ENCODE results near the gene DLG1.
A peak's percentile ranks its signal among the peaks of the same experiment; 100 is the strongest.

The DLG1 gene
- total RNA-seq: 118 to 133 reads per million in 2 donors

DNA sequence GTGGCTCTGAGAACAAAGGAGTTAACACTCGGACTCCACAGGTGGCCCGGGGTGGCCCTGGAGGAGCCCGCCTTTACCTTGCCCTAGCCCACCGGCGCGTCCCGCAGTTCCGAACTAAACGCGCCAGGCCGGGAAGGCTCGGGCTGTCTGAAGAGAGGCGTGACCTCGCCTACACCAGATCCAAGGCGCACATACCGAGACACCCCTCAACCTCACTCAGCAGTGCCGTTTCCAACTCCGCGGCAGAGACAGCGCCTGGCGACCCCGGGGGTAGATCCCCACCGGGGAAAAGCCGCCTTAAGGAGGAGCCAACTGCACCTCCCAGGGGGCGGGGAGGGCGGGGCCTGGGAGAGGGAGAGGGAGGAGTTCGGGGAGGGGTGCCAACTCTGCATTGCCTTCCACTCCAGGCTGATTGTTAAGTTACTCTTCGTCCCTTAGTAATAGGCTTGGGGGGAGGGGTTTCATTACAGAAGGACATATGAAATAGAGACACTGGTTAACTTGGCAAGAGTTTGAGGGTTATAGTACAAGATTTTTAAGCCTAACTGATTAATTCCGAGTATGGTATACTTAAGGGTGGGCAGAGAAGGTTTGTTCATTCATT is at the start of gene DLG1:
Gene DLG1, minus strand, starts transcription at position 272 of the 604 bp plus-strand sequence. CDS start 1,408 bp downstream, outside the sequence.
- peak; percentile 61 for DNase-seq

DNA sequence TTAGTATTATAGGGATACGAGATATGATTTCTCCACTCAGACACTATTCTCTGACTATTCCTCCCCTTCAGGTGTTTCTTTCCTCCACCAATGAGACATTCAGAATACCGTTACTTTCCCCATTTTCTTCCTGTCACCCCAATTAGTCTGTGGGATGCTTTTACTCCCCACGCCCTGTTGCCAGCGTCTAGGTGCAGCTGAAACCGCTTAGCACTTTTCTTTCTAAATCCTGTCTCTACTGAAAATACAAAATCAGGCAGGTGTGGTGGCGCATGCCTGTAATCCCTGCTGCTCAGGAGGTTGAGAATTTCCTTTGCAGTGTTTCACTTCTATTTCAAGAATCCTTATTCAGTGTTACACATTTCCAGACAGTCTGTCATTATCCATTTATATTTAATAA is 49.6 kb upstream of the DLG1 start:
- DNase-seq: no peak

DNA sequence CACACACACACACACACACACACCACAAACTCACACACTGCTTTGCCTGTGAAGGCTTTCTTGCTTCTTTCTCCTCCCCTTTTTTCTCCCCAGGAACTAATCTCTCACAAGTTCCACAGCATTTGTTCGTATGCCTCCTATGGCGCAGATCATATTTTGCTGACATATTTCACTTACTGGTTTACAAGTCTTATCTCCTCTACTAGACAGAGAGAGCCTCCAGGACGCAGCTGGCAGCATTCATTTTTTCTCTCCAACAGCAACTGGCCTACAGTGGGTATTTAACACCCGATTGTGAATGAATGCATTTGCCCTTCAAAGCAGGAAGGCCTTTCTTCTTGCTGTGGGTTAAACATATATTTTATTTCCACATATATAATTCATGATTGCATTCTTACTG is 47.0 kb upstream of the DLG1 start:
- DNase-seq: no peak

DNA sequence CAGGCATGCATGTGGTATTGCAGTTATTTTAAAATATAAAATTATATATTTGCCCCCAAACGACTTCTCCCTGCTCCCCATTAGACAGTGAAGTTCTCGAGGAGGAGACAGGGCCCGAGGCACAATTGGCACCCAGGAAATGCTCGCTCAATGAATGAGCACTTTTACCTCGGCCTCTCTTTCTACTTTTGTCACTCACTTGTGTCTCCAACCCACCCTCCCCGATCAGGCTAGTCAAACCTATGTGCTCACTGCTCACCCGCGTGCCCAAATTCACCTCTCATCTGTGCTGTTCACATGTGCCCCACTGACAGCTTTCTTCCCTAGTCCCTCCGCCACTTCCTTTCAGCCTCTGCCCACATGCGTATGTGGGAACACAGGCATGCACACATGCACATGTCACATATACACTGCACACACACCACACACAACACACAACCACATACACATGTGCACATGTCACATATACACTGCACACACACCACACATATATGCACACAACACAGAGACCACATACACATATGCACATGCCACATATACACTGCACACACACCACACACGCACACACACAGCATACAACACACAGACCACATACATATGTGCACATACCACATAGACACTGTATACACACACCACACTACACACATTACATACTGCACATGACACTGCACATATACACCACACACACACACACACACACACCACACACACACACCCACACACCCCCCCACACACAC is 46.3 kb upstream of the DLG1 start:
- no peak for DNase-seq

DNA sequence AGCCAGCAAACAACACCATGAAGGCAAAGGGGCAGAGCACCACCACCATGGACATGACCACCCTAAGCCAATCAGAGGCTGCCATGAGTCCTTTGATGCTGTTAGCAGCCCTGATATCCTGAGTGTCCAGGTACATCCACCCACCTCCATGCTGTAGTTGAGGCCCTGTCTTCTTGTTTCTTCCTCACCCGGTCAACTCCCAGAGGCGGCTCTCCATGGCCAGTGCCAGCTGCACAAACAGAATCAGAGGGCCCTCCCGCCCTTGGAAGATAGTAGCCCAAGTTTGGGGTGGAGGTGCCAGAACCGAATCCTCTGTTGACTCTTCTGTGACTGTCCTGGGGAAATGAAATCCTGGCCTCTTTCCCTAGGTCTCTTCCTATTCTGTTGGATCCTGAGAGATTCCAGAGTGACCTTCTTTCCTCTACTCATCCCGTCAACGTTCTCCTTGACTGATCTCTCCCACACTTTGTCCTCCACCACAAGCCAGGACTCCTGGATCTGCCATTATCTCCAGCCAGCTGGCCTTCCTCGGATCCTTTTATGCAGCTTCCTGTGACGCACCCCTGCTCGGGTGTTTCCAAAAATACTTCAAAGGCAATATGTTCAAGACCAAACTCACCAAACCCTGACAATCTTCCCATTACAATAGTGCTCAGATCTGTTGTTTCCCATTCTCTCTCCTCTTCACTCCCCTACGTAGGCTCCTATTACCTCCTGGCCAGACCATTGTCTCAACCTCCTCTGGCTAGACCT is 45.4 kb upstream of the DLG1 start:
- no peak for DNase-seq

DNA sequence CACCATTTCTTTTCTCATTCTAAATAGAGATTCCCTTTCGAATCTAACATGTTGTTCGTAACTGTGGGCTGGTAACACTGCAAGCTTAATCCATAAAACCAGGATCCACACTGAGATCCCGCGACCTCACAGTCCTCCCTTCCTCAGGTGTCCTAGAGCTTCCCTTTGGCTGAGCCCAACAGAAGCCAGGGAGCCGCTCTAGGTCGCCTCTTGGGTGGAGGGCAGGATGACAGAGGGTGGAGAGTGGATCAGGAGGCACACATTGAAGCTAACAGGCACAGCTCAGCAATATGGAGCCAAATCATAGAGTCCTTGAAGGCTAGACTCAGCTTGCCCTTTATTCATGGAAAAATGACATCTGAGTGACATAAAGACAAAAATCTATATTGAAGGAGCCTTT is 44.7 kb upstream of the DLG1 start:
- DNase-seq: no peak

DNA sequence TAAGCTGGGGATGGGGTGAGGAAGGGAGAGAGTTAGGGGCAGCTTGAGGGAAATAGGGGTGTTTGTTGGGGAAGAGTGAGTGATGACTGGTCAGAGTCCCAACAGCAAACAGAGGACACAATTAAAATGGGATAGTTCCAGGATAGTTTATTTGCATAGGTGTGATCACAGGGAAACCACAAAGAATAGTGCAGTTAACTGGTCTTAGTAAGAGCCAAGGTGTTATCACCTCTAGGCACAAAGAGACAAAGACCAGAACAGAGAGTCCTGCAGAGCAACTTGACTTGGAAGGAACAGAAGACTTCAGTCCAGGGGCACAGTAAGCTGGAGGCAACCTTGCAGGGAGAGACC is 42.1 kb upstream of the DLG1 start:
- no peak for DNase-seq

DNA sequence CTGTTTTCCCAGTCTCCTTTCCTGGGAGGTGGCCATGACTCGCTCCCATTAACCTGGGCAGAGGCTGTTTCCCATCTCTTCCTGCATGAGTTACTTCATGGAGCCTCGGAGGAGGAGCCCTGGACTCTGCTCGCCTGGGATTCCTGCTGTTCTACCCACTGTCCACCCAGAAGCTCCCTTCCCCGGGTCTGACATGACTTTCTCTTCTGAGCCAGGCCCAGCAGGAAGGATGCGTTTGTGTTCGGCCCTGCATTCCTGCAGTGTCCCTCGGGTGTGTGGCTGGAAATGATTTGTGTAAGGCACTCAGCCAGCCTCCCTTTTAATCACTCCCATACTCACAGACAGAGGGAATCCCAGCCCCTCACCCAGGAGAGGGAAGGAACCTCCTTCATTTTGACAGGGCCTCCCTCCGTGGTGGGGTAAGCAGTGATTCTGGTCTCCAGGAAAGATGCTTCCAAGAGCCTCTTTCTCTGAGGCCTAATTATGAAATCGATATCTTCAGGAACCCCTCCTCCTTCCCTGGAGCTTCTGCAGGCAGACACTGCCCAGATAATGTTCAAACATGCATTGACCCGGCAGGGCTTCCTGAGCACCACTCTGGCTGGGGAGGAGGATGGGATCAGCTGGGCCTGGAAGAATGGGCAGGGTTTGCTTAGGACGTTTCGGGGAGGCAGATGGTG is 41.6 kb upstream of the DLG1 start:
- no peak for DNase-seq

DNA sequence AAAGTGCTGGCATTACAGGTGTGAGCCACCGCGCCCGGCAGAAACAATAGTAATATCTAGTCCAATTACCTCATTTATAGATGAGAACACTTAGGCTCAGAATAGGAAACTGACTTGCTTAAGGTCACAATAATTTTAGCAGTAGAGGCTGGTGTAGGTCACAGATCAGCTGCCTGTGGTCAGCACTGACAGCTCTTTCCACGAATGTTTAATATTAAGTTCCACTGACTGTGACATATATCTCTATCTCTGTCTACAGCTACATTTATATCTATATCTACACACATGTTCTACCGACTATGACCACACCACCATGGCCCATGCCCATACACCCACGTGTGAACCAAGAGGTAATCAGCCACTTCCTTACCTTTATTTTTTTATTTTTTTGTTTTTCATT is 40.2 kb upstream of the DLG1 start:
- DNase-seq: no peak

DNA sequence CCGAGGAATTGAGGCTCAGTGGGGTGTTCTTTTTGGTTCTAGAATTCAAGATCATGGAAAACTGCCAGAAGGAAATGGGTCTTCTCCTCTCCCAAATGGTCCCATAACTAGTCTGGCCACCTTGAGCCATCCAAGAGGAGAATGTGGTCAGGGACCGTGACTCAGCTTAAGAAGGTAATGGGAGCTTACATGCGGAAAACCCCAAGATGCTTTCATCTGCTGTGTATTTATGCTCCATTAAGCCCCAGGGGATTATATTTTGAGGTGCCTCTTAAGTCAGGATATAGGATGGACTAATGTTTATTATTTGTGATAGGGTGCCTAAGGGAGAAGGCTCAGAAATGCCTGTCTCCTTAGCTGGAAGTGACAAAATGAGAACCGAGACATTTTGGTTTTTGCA is 39.2 kb upstream of the DLG1 start:
- no peak for DNase-seq

DNA sequence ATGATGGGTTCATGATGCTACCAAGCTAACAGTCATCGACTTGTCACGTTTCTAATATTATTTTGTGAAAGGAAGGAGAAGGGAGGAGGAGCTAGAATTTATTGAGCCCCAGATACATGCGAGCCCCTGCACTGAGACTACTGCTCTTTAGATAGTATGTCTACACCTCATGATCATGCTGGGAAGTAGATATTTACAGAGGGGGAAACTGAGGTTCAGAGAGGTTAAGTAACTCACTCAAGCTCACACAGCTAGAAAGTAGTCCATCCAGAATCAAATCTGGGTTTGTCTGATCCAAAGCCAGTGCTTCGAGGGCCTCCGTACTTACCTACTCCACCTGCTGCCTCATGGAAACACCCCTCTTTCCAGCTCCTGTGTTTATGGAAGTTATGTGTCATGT is 38.8 kb upstream of the DLG1 start:
- no peak for DNase-seq

DNA sequence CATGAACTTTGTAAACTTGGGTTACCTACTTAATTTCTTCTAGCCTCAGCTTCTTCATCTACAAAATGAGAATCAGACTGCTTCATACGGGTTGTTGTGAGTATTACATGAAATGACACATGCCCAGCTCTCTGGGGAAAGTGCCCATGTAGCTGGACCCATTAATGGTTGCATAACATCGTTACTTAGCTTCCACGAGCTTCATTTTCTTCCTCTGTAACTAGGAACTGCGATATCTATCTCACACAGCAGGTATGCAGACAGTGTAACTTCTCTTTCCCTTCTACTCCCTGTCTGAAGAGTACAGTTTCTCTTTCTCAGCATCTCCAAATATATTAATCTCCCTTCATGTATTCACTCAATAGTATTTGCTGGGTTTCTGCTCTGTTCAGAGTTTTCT is 37.9 kb upstream of the DLG1 start:
- no peak for DNase-seq

DNA sequence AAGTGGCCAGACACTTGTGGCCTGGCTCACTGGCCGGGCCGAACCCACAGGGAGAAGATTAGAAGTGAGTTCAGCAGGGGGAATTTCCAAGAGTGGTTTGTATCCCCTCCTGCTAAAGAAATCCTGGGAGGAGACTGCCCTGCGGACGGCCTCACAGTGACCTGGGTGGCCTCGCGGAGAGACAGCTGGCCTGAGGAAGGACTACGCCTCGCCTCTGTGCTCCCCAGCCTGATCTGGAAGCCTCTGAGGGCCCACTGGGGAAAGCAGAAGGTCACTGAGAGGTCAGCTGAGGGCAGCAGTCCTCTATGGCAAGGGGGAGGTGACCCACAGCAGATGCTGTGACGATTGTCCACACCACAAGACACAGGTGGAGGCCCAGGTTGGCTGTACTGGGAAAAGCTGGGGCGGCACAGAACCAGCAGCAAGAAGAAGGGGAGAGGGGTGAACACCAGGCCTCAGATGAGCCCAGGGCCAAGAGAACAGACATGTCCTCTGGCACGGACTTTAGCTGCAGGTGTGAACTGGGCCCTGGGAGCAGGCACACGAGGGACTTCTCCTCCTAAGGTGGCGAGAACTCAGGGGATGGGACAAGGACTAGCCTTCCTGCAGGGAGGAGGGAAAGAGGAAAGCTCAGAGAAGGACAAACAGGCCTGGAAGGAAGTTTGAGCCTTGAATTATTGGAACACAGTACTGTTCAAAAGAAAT is 37.2 kb upstream of the DLG1 start:
- DNase-seq: no peak

DNA sequence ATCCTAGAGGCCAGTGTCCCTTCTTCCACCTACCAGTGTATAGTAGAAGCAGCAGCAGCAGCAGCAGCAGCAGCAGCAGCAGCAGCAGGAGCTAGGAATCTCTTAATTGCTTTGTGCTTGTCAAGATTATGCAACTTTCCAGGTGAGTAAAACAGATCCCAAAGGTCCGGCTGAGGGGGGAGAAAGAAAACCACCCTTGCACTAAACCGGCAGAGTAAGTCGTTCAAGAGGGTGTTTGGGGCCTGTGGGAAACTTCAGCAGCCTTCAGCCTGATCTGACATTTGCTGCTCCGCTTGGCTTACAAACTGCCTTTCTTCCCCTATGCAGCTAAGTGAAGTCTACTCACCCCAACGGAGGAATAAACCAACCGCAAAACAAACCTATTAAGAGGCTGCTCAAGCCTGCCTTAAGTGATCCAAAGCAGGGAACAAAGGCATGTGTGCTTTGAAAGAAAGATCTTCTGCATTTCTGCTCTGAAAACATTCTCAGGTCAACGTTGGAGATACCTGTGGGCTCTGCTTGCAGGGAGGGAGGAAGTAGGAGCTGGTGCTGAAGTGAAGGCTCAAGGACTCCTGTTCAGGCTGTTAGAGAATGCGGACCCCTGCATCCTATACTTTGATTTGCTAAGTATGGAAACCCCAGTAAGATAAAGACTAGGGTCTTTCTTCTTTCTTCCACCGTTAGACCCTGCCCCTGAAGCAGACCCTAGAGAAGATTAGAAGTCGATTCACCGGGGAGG is 35.7 kb upstream of the DLG1 start:
- no peak for DNase-seq

DNA sequence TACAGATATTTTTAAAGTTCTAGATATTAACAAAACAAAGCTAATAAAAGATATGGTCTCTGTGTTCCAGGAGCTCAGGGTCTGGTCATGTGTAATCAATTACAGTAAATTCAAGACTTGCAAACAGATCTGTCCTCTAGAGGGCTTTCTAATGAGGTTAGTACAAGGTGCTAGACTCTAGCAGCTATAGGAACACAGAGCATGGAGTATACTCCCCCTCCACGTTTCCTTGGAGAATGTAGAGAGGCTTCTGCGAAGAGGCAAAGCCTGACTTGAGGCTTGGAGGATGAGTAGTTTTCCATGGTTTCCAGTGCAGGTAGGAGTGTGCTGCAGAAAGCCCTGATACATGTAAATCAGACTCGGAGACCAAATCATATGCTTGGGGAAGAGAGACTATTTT is 32.7 kb upstream of the DLG1 start:
- no peak for DNase-seq

DNA sequence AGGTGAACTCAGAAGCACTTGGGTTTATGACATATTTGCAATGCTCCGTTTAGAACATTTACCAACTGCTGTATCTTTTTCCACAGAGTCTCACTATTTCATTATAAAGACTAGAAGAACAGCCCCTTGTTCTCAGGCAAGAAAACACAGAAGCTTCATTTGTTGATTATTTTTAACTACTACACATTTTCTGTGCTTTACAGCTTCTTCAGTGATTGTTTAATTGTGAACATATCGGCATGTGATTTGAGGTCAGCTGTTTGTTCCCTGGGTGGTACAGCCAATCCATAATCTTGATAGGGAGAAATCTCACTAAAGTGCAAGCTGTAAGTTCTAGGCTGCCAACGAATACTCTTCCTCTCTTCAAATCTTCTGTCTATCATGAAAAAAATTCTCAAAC is 31.0 kb upstream of the DLG1 start:
- DNase-seq: no peak

DNA sequence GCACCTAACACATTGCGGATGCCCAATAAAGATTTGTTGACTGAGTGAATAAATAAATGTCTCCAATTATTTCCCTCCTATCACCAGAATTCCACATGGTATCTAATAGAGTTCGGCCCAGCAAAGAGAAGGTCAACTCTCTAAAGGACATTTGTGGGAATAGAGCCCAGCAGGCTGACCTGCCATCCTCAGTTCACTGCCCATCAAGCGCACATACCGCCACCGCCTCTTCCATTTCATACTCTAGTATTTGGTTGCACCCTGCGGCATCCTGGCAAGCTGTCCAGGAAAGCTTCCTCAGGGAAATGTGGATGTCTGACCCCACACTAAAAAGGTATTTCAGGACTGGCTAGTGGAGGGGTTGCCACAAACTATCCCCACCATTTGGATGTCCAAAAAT is 29.8 kb upstream of the DLG1 start:
- no peak for DNase-seq

DNA sequence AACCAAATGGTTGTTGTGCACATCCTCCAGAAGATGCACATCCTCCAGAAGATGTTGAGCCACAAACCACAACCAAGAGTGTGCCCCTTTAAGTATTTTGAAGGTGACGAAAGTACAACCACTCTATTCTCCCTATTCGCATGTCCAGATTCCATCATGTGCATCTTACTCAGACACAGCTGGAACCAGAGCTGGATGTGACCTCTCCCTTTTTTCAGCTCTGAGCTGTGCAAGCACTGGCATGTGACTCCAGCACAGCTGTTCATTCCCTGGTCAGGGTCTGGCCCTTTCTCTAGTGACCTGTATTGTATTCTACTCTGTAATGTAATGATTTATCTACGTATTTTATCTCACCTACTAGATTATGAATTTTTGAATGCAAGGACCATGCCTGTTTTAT is 29.3 kb upstream of the DLG1 start:
- no peak for DNase-seq

DNA sequence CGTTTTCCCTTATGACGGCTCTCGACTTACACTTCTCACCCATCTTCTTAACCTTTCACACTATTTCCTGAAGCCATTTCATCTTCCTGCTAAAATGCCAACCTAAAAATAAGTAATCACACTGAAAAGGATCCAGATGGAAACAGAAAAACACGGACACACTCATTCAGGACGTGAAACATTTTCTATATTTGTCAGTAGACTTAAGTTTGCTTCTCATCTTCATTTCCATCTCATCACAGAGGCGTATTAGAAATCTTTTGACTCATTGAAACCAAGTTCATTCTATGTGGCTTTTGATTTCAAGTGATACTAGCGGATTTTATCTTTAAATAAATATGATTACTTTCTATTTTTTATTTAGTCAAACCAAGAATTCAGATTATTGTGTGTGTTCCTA is 27.4 kb upstream of the DLG1 start:
- no peak for DNase-seq

DNA sequence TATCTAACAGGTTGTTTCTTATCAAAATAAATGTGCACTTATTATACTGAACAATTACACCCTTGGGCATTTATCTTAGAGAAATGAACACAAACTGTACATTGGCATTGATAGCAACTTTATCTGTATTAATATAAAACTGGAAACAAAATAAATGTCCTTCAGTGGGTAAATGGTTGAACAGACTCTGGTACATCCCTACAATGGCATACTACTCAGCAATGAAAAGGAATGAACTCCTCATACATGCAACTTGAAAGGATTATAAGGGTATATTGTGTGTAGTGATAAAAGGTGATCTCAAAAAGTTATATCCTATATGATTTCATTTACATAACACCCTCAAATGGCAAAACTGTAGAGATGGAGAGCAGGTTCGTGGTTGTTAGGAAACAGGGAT is 23.7 kb upstream of the DLG1 start:
- DNase-seq: no peak

DNA sequence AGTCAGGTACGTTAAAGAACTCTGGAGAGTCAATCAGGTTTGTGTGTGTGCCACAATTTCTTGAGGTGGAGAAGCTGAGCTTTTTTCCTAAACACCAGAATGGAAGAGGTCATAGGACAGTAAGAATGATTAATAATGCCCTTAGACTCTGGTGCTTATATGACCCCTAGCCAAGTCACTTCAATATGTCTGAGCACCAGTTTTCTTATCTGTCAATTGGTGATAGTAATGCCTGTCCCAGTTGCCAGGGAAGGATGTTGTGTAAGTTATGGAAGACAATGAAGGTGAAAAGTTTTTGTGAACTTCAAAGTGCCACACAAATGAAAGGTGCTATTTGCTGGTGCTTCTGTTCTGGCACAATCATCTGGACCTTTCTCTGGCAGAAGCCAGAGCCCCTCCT is 22.2 kb upstream of the DLG1 start:
- DNase-seq: no peak

DNA sequence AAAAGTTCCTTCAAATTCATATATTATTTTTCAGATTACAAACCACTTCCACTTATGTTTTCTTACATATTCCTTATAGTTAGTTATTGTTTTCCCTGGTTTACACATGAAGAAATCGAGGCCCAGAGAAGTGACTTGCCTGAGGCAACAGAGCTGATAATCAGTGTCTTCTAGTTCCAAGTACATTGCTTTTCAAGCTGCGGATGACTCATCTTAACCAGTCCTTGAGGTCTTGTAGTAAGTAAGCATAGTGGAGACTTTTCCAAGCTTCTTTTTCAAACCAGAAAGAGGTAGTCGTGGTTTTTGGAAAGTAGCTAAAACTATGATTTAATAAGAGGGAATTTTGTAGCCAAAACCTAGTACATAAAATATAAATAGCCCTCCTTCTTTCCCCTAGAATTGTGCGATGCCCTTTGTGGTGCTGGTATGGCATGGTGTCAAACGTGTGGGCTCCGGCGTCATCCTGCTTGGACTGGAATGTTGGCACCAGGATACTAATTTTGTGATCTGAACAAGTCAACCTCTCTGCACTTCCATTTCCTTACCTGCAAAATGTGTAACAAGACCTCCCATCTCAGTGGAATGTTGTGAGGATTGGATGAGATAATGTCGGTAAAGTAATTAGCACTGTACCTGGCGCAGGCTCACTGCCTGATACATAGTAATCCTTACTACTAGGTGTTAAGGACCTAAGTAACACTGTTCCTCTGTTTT is 19.0 kb upstream of the DLG1 start:
- DNase-seq: no peak

Measured in activated gamma-delta T cell (primary cell).